HG03135 (cell line): Measurements from ENCODE around the gene TBL1X.

Experiments
- ATAC-seq: cut with Tn5 transposase; IDR thresholded peaks from one replicate; pipeline ENCODE4 v1.9.1; 2021; ENCODE audit warnings: mild to moderate bottlenecking, moderate library complexity; ENCODE audit not compliant: unreplicated experiment

Gene TBL1X

GRCh38 chrX:9493936-9494335 is 29.1 kb downstream of the TBL1X start:
- ATAC-seq, result no peak

DNA sequence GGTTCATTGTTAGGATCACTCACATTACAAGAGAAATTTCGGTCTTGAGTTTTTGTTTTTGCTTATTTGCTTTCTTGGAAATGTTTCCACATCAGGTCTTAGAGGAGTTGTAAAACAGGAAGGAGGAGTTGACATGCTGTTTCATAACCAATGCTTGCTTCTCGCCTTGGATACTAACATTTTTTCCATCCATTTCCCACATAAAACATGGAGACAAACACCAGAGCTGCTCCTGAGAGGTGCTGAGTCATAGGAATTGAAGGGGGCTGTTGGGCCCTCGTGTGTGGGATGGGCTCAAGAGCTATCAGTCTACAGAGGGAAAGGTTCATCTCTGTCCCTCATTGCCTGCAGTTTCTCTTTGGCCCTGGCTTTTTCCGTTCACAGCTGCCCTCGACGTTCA is 29.9 kb downstream of the TBL1X start:
- ATAC-seq, result no peak

GRCh38 chrX:9495496-9495895 is 30.6 kb downstream of the TBL1X start:
- ATAC-seq, result no peak

- ATAC-seq, result no peak
Measured at GRCh38 chrX:9498236-9498635, 33.4 kb downstream of the TBL1X start.

DNA sequence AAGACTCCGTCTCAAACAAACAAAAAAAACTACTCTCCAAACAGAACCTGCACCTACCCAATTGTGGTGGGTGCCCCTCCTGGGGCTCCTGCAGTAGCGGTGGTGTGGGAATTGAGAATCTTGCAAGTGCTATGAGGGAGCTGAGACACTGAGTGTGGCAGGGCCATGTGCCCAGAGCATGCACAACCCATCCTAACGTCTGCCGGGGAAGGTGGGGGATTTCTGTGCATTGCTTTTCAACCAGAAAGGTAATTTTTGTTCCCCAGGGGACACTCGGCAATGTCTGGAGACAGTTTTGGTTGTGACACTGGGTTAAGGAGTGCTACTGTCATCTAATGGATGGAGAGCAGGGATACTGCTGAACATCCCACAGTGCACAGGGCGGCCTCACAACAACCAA is 35.7 kb downstream of the TBL1X start:
- no peak for ATAC-seq

GRCh38 chrX:9501362-9501761 is 36.5 kb downstream of the TBL1X start:
- no peak for ATAC-seq

GRCh38 chrX:9503261-9503660 is 38.4 kb downstream of the TBL1X start:
- ATAC-seq, result no peak

DNA sequence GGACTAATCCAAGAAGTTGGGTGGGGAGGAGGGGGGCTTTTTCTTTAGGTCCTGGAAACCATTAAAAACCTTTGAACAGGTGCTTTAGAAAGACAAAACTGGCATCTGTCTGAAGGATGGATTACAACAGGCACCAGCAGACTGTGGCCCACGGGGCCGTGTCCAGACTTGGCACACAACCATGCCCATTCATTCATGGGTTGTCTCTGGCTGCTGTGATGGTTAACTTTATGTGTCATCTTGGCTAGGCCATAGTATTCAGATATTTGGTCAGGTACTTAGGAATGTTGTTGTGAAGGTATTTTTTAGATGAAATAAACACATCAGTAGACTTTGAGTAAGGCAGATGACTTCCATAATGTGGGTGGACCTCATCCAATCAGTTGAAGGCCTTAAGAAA is 45.5 kb downstream of the TBL1X start:
- no peak for ATAC-seq

GRCh38 chrX:9510980-9511379 is 46.1 kb downstream of the TBL1X start:
- no peak for ATAC-seq

DNA sequence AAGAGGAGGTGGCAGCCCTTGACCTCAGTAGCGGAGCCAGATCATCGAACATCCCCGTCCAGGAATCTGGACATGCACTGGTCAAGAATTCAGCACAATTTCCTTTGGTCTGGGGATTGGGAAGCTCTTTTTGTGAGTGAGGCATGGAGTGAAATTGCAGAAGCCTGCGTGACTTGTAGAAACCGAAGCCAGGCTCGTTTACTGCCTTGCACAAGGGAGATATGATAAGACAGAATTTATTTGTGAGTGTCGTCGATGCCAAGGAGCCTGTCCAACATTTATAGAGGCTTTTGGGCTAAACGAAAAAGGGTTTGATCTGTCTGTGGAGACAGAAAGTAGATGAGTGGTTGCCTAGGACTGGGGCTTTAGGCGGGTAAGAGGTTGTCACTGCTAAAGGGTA is 50.6 kb downstream of the TBL1X start:
- no peak for ATAC-seq

DNA sequence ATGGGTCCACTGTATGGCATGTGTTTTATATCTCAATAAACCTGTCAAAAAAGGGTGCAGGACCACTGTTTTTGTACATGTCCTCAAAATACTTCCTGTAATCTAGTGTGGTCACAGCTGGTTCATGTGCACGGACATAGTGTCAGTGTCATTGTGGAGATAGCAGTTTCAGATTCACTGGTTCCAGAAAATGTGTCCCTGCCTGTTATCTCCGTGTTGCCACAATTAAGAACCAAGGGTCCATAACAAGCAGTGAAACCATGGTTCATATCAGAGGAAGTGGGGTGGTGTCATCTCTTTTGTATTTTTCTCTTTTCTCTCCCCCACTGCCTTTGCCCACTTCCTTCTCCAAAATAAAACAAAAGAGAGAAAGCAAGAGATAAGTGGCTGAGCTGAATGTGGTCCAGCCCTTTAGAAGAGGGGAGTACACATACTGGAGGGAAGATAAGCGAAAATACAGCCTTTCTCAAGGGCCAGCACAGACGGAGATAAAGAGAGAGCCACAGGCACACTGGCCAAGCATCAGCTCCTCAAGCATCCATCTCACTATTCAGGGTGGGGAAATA is 51.2 kb downstream of the TBL1X start:
- ATAC-seq, result no peak

- no peak for ATAC-seq
Measured at GRCh38 chrX:9516635-9517034, 51.8 kb downstream of the TBL1X start.

GRCh38 chrX:9518051-9518450 is 53.2 kb downstream of the TBL1X start:
- no peak for ATAC-seq

- ATAC-seq, result no peak
Measured at GRCh38 chrX:9518889-9519288, 54.0 kb downstream of the TBL1X start.

DNA sequence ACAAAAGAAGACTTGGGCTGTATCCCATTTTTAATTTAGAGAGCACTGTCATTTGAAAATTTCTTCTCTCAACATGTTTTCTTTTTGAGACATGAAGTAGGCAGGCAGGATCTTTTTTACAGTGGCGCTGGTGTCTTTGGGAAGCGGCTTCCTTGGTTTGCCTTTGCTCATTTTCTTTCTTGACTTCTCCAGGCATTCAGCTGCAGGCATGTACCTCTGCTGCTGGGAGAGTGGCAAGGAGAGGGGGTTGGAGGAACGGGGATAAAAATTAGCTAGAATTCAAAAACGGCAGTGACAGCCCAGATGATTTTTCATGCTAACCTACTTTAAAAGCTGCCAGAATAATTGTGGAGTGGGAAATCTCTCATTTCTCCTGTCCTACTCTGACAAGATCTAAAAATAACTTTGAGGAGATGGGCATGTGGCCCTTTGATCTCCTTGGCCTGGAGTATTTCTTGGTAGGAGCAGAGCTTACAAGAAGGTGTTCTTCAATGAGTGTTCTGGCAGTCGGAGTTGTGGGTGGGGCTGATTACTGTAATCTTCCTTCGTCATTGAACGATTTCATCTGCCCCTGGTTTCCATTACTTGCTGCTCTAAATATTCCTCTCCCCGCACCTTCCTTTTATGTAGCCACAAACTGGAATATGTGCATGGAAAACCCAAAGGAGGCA is 54.8 kb downstream of the TBL1X start:
- ATAC-seq, result no peak

GRCh38 chrX:9520217-9520590 is 55.3 kb downstream of the TBL1X start:
- no peak for ATAC-seq

DNA sequence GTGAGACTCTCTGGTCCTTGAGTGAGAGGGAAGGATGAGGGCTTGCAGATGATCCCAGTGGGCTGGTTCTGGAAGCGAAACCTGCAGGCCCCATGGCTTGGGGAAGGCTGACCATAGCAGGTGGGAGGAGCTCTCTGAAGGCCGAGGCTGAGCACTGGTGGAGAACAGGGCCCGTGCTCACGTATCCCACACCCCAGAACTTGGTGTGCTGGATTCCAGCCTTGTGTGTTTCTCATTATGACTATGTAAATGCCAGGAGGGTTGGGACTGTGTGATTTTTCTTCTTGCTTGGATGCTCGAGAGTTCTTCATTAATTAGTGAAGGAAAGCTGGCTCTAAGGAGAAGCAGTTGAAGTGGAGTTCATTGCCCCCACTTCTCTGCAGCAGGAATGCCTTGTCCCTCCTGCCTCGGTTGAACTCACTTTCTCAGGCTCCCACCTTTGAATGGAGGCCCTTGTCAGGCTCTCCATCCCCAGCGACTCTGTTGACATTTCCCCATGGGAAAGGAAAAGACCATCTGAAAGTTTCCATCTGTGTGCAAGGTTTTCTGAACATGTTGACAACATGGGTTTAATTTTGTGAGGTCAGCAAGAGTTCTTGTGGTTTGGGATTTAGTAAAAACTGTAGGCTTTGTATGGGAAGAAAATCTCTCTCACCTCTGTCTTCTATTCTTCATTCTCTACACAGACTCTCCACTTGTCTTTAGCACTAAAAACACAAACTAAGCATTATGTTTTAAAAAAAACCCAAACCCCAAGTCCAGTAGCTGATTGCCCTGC is 57.7 kb downstream of the TBL1X start:
- no peak for ATAC-seq

GRCh38 chrX:9525511-9526248 is 60.8 kb downstream of the TBL1X start:
- no peak for ATAC-seq

DNA sequence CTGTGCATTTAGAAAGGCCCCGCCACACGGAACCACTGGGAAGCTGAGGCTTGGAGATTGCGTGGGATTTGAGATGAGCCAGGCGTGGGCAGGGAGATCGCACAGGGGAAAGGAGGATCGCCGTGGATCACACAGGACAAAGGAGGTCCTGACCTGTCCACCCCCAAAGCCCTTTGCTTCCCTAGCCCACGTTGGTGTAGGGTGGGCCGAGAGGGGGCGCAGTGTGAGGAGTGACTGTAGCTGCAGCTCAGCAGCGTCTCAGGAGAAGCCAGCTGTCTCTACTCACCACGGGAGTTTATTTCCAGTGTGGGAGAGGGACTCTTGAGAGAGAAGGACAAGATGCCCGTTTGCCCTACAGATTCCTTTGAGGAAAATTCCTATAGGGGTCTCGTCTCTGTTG is 62.1 kb downstream of the TBL1X start:
- ATAC-seq, result no peak

DNA sequence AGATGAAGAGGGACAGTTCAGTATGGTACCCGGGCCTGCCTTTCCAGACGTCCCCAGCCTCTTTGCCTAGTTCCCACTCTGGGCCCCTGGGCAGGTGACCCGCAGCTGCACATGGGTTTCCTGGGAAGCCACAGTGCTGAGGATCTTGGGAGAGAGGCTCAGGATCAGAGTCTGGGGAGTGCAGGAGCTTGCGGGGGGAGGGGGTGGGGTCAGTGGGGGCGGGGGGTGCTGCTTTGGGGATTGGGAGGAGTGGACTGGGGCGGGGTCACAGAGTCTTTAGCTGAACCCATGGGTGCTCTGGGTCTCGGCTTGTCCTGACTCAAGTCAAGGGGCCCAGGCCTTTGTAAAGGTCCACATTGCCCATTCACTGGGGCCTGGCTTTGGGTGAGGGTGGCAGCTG is 63.6 kb downstream of the TBL1X start:
- ATAC-seq, result no peak

- no peak for ATAC-seq
Measured at GRCh38 chrX:9529223-9529622, 64.4 kb downstream of the TBL1X start.

DNA sequence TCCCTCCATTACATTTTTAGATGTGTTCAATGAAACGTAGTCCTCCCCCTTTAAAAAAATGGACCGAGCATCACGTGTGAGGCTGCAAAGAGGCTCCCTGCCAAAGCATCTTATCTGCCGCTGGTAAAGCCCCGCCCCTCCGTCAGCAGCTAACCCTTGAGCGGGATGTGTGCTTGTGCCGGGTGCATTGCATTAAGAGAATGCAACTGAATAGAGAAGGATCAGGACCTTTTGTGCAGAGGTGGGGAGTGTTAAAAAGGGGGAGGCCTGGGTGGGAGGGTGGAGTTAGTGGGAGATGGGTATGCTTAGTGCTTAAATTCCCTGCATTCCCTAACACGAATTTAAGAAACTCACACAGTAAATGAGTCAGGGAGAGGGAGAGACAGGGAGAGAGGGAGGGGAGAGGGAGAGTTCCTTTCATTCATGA is 66.0 kb downstream of the TBL1X start:
- peak; percentile 73 for ATAC-seq
